OCI-LY7 (cell line): ENCODE results near the gene NAA16. TPM values are rescaled to one million over a fixed set of nuclear protein-coding genes. Genes with fewer than 3 reads are reported as not detected.

Source experiments
- BruUV-seq: library from RNA; stranded (reverse); fragments of 400-500 nt; replicated peaks from 2 replicates; lab custom pipeline; 2021; lab: Mats Ljungman, UMichigan
- CTCF ChIA-PET: fragments of 300-600 bp; sonication (Branson Sonifier 250); formaldehyde crosslinking; loops from one replicate; lab custom pipeline; 2022; ENCODE audit warnings: antibody characterized with exemption; ENCODE audit not compliant: unreplicated experiment; lab: Charles Lee
- POLR2A ChIA-PET: fragments of 300-600 bp; sonication (Branson Sonifier 250); formaldehyde crosslinking; loops from one replicate; lab custom pipeline; 2022; ENCODE audit warnings: antibody characterized with exemption; lab: Charles Lee
- DNase-seq: peaks from one replicate; pipeline ENCODE4 v3.0.0-alpha.2; 2015; ENCODE audit warnings: low spot score
- H2AFZ ChIP-seq: fragments of 200-600 bp; sonication (generic), shearing (Covaris generic); 2 replicates; pipeline ENCODE4 v1.6.1; 2014; ENCODE audit warnings: mild to moderate bottlenecking, antibody characterized with exemption, low read length, moderate library complexity
- H3K27ac ChIP-seq: fragments of 200-600 bp; sonication (generic); 2 replicates; pipeline ENCODE4 v1.5.1; 2014; ENCODE audit warnings: mixed run types, low read depth, mild to moderate bottlenecking, moderate library complexity, low read length, inconsistent platforms; ENCODE audit not compliant: poor library complexity, severe bottlenecking
- H3K36me3 ChIP-seq: fragments of 200-600 bp; sonication (generic); 2 replicates; pipeline ENCODE4 v1.6.1; 2014; ENCODE audit warnings: mild to moderate bottlenecking, antibody characterized with exemption, low read length, moderate library complexity, mixed read lengths; ENCODE audit not compliant: insufficient read depth
- H3K4me1 ChIP-seq: fragments of 200-600 bp; sonication (generic); 2 replicates; pipeline ENCODE4 v1.5.1; 2014; ENCODE audit warnings: mild to moderate bottlenecking, low read length; ENCODE audit not compliant: insufficient read depth, poor library complexity, severe bottlenecking
- H3K4me2 ChIP-seq: fragments of 200-600 bp; sonication (generic); 2 replicates; pipeline ENCODE4 v1.6.1; 2014; ENCODE audit warnings: mild to moderate bottlenecking, low read length
- H3K4me3 ChIP-seq: fragments of 200-600 bp; sonication (generic); 2 replicates; pipeline ENCODE4 v1.5.1; 2014; ENCODE audit warnings: mild to moderate bottlenecking, low read depth, low read length; ENCODE audit not compliant: poor library complexity, severe bottlenecking
- H3K79me2 ChIP-seq: fragments of 200-600 bp; sonication (generic); 2 replicates; pipeline ENCODE4 v1.6.1; 2016; ENCODE audit warnings: low read depth, mild to moderate bottlenecking, low read length, moderate library complexity, mixed read lengths; ENCODE audit not compliant: insufficient read depth
- H3K9me2 ChIP-seq: fragments of 200-600 bp; sonication (generic); 2 replicates; pipeline ENCODE4 v1.6.1; 2016; ENCODE audit warnings: mild to moderate bottlenecking, low read length, mixed read lengths; ENCODE audit not compliant: insufficient read depth
- H3K9me3 ChIP-seq: fragments of 200-600 bp; sonication (generic); 2 replicates; pipeline ENCODE4 v1.6.1; 2014; ENCODE audit warnings: mild to moderate bottlenecking, mixed run types, low read length, mixed read lengths
- H4K20me1 ChIP-seq: fragments of 200-600 bp; sonication (generic); 2 replicates; pipeline ENCODE4 v1.6.1; 2014; ENCODE audit warnings: mild to moderate bottlenecking, antibody characterized with exemption, low read length, moderate library complexity, mixed read lengths; ENCODE audit not compliant: insufficient read depth
- EZH2phosphoT487 ChIP-seq: fragments of 200-600 bp; sonication (generic); IDR thresholded peaks from 2 replicates; pipeline ENCODE4 v1.6.1; 2018; ENCODE audit warnings: low read depth, borderline replicate concordance, mild to moderate bottlenecking, mixed run types, antibody characterized with exemption, low read length, moderate library complexity, mixed read lengths
- intact Hi-C: fragments of 100-400 bp; cut with micrococcal nuclease; formaldehyde crosslinking; loops from one replicate; pipeline ENCODE4 v1.10.0; 2022; ENCODE audit not compliant: unreplicated experiment
- total RNA-seq, 2 experiments: library from RNA; depleted of rRNA in 1 of 2; stranded (reverse); fragments of >200 nt in 1 of 2; shearing (Covaris generic) in 1 of 2; gene quantifications; 2 replicates each; pipeline ENCODE4 v1.2.3, GENCODE V29; 2014 to 2022
- TF ChIP-seq, protein P1 (sequence below): fragments of 200-600 bp; sonication (generic); conservative IDR thresholded peaks from 2 replicates; pipeline ENCODE4 v1.5.1; 2014; ENCODE audit warnings: mild to moderate bottlenecking, antibody characterized with exemption, low read length, moderate library complexity, mixed read lengths

NAA16 gene
- total RNA-seq, 2 experiments from 2014 or later: 22.4 to 45.9 TPM

DNA sequence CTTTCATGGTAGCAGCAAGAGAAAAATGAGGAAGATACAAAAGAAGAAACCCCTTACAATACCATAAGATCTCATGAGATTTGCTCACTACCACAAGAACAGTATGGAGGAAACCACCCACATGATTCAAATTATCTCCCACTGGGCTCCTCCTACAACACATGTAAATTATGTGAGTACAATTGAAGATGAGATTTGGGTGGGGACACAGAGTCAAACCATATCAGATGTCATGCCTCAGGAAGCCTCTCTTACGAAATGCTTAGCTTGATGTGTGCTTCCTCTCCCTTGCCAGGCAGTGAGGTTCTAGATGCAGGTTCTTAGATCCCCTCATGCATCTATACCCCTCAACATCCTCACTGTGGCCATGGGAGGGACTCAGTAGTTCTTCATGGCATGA, 83.1 kb downstream of the NAA16 start:
- no peak for TF ChIP-seq EZH2phosphoT487
- TF ChIP-seq, protein P1, sequence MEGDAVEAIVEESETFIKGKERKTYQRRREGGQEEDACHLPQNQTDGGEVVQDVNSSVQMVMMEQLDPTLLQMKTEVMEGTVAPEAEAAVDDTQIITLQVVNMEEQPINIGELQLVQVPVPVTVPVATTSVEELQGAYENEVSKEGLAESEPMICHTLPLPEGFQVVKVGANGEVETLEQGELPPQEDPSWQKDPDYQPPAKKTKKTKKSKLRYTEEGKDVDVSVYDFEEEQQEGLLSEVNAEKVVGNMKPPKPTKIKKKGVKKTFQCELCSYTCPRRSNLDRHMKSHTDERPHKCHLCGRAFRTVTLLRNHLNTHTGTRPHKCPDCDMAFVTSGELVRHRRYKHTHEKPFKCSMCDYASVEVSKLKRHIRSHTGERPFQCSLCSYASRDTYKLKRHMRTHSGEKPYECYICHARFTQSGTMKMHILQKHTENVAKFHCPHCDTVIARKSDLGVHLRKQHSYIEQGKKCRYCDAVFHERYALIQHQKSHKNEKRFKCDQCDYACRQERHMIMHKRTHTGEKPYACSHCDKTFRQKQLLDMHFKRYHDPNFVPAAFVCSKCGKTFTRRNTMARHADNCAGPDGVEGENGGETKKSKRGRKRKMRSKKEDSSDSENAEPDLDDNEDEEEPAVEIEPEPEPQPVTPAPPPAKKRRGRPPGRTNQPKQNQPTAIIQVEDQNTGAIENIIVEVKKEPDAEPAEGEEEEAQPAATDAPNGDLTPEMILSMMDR: no peak
- Histone ChIP-seq H3K27ac (no peak overlapping the region), H3K9me3 (no peaks in the 10 kb centered on the region), H3K4me3 (no peak overlapping the region), H2AFZ (no peak overlapping the region), H3K36me3 (no peaks in the 10 kb centered on the region), H4K20me1 (no peaks in the 10 kb centered on the region), H3K4me2 (no peak overlapping the region), H3K4me1 (no peaks in the 10 kb centered on the region), H3K9me2 (no peaks in the 10 kb centered on the region), H3K79me2 (no peaks in the 10 kb centered on the region)
- no TSS peak for BruUV-seq
- ChIA-PET CTCF (no interaction called here), POLR2A (interaction anchor here (0.9 kb wide), 1 partner anchor 12 kb away, joined by 3 read pairs; no protein-coding TSS in a partner anchor)
- intact Hi-C loops: loop anchor here (10.0 kb wide), 1 partner anchor 59 kb away; no protein-coding TSS in a partner anchor
- DNase-seq: no peak

DNA sequence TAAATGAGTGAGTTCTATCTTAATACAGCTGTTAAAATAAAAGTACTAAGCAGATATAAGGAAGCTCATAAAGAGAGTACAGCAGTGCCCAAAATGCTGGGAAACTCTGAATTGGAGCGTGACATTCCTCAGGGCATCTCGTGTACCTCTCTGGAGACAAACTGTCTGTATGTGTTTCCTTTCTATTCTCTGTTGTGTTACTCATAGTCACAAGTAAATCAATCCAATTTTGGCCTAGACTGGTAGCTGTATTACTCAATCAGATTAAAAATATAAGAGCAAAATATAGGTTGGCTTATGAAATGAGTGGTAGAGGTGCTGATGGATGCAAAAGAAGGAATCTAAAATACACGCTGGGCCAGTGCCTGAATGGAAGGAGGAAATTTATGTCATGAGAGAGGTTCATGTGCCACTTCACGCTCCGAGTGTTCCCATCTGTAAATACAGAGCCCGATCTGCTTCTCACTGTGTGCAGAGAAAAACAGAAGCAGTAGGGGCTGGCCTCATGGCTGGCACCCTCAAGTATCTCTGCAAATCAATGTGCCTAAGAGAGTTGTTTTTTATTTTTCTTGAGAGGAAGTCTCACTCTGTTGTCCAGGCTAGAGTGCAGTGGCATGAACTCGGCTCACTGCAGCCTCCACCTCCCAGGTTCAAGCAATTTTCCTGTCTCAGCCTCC, 87.6 kb downstream of the NAA16 start:
- Histone ChIP-seq H3K4me2 (no peak overlapping the region), H3K79me2 (no peaks in the 10 kb centered on the region), H3K36me3 (no peaks in the 10 kb centered on the region), H3K4me1 (no peaks in the 10 kb centered on the region), H3K9me2 (no peaks in the 10 kb centered on the region), H2AFZ (no peak overlapping the region), H3K9me3 (no peaks in the 10 kb centered on the region), H3K4me3 (no peak overlapping the region), H3K27ac (no peak overlapping the region), H4K20me1 (no peaks in the 10 kb centered on the region)
- CTCF ChIA-PET: no interaction called here
- TF ChIP-seq EZH2phosphoT487: no peak
- TF ChIP-seq, protein P1: no peak
- BruUV-seq: no TSS peak
- intact Hi-C loops: loop anchor here (10.0 kb wide), 1 partner anchor 64 kb away; no protein-coding TSS in a partner anchor
- POLR2A ChIA-PET: interaction anchor here (0.6 to 1.0 kb wide), 4 partner anchors 30 to 576 kb away, joined by 3 read pairs; no protein-coding TSS in a partner anchor
- DNase-seq: no peak

DNA sequence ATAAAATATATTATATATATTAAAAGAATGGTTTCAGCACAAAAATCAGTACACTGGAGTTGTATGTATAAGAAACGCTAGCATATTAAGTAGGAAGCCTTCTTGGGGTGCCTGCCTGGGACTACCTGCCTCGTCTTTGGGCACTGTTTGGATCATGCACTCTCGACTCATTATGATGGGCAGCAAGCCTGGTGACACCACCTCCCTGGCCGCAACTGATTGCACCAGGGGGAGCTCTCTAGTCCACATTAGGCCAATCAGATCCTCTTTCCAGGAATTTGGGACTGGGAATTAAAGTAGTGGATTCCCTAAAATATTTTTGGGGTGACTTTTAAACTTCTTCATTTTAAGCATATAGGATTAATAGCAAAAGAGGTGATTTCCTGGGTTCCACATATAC, 90.3 kb downstream of the NAA16 start:
- Histone ChIP-seq H2AFZ (no peak overlapping the region), H4K20me1 (no peaks in the 10 kb centered on the region), H3K4me1 (no peaks in the 10 kb centered on the region), H3K4me2 (no peak overlapping the region), H3K27ac (no peak overlapping the region), H3K9me3 (no peaks in the 10 kb centered on the region), H3K4me3 (no peak overlapping the region), H3K9me2 (no peaks in the 10 kb centered on the region), H3K36me3 (no peaks in the 10 kb centered on the region), H3K79me2 (no peaks in the 10 kb centered on the region)
- TF ChIP-seq EZH2phosphoT487: no peak
- TF ChIP-seq, protein P1: peak; percentile 43; the same call in 1 of the 2 replicates
- intact Hi-C loops: no loop called here
- POLR2A ChIA-PET: interaction anchor here (0.7 to 0.8 kb wide), 3 partner anchors 17 to 279 kb away, joined by 3 read pairs; no protein-coding TSS in a partner anchor
- no TSS peak for BruUV-seq
- DNase-seq: peak; percentile 26
- CTCF ChIA-PET: no interaction called here
